ENCODE results near the gene ANKH.

ANKH gene

DNA sequence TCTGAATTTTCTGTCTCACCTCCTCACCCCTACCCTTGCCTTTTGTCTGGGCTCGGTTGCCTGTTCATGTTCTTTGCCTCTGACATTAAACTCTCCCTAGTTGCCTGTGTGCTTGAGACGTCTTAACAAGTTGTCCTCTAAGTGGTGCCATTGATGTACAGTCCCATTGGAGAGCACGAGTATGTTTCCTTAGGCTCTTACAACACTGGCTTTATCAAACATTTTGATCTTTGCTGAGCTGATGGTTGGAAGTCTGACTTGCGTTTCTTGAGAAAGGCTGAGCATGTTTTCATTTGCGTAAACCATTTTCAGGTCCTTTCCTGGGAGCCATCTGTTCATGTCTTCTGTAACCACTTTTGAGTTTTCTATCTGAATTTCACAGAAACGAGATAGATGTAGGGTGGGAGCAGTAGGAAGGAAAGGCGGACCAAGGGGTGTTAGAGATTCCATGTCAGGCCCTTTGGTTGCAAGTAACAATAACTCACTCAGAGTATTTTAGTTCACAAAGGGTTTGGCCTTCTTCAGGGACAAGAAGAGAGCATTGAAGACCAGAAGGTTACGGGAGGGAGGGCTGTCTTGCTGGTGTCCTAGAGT lies 171.7 kb downstream of the ANKH start:
- FAIRE-seq, result no peak

DNA sequence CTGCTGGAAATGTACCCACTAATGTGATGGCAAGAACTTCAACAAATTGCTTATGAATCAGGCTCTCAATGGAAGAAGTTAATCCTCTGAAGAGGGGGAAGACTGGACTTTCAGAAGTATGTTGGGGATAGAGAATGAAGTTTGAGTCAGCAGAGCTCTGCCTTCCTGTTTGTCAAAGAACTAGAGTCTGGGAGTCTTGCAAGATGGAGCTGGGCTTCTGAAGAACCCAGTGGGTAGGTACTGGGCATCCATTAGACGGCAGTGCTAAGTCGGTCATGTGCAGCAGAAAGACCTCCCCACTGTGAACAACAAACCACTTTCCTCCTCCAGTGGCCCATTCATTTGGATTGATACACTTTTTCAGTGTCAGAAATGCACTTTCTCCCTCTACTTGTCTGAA lies 172.4 kb downstream of the ANKH start:
- DNase-seq (ENCODE audit: insufficient read length, low spot score) (no peak), FAIRE-seq (no peak)

More for the DNA sequence above, 171.7 kb downstream of the ANKH start:
- no peak for DNase-seq (ENCODE audit: insufficient read length, low spot score)

DNA sequence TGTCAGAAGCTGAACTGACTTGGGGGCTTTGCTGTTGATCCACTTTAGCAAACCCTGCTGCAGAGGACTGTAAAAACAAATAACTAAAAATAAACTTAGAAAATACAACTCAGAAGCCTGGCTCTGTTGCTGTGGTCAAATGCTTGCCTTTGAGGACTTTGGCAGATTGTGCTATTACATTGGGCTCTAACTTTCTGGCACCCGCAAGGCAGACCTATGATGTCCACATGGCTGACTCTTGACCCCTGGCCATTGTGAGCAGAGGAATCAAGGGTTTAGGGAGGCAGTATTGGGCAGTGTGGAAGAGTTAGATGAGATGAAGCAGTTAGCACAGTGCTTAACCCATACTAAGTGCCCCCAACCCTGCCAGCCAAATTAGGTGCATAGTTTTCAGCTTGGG lies 173.1 kb downstream of the ANKH start:
- DNase-seq (ENCODE audit: insufficient read length, low spot score) (no peak), FAIRE-seq (no peak)

DNA sequence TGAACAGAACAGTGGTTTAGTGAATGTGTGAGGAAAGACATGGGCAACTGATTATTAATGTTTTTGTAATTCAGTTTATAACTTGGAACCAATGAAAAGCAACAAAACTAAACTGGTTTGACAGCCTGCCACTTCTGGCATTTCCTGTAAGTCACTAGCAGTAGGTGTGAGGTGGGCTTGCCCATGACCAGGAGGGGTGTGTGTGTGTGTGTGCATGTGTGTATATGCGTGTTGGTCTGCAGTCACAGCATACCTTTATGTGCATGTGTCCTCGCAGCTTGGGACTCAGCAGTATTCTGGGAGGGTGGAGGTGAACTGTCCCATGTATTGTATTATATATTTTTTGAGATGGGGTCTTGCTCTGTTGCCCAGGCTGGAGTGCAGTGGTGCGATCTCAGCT lies 174.7 kb downstream of the ANKH start:
- DNase-seq (ENCODE audit: insufficient read length, low spot score) (no peak), FAIRE-seq (no peak)

DNA sequence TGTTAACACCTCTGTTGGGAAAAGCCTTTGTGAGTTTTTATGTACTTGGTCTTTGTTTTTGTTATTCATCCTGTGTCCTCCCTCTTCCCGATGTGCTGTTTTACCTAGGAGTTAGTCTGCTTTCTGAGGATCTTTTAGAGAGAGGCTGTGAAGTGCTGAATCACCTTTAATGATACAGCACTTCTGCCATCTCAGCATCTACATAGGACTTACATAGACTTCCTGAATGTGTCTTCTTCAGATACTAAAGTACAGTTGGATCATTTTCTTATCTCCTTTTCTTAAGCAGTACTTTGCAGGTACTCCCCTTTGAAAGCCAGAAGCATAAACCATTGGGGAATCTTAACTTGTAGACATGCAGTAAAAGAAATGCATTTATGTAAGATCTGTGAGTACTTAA lies 175.5 kb downstream of the ANKH start:
- FAIRE-seq (no peak), DNase-seq (ENCODE audit: insufficient read length, low spot score) (no peak)

DNA sequence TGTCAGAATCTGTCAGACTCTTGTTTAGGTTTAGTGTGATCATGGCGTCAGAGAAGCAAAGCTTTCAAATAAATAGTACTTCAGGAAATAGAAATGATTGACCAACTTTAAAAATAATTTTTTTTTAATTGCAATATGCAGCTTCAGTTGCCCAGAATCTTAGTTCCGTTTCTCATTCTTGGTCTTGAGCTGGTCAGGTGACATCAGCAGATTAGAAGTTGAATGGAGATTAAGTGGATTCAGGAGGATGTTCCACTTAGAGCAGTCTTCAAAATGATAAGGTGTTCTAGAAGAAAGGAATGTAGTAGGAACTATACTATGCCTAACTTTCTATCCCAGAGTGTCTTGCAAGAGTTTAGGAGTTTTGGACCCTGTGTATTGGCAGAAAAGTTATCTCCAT lies 176.4 kb downstream of the ANKH start:
- DNase-seq (ENCODE audit: insufficient read length, low spot score), result no peak
- no peak for FAIRE-seq

DNA sequence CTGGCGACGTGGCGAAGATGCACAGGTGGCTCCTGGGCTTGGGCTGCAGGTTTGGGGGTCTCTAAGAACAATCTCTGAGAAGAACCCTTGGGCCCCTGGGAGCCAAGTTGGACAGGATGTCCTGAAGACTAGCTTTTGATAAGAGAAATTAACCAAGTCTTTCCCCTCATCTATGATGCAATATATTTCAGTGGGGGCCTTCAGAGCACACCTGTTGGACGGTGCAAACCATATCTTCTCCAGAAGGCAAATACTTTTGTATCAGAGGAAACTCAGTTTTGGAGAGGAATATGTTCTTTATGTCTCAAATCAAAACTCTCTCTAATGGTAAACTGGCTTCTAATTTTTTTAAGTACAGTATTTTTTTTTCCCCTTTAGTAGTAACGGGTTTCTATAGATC lies 178.5 kb downstream of the ANKH start:
- FAIRE-seq (no peak), DNase-seq (ENCODE audit: insufficient read length, low spot score) (no peak)

DNA sequence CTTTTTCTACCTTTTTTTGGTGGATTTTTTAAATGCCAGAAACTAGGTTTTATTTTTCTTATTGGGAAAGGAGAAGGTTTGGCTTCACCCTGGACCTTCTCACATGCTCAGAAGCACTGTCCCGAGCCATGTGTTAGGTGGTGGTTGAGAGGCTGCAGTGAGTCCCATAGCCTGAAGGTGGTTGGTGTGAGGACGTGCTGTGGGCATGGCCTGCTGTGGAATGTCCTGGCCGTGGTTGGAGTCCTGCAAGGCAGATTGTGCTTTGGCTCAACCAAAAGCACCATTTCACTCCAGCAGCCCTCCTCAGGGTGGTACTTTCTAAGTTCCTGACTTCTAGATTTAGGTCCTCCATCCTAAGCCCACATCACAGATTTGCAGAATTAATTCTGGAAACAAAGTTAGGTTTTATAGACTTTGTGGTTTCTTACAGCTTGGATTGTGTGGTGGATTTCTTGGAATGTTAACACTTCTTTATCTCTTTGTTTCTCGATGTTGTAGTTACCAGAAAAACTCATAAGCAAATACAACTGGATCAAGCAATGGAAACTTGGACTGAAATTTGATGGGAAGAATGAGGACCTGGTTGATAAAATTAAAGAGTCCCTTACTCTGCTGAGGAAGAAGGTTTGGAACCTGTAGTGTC lies 184.4 kb downstream of the ANKH start:
- DNase-seq (ENCODE audit: insufficient read length, low spot score) (no peak), FAIRE-seq (no peak)

DNA sequence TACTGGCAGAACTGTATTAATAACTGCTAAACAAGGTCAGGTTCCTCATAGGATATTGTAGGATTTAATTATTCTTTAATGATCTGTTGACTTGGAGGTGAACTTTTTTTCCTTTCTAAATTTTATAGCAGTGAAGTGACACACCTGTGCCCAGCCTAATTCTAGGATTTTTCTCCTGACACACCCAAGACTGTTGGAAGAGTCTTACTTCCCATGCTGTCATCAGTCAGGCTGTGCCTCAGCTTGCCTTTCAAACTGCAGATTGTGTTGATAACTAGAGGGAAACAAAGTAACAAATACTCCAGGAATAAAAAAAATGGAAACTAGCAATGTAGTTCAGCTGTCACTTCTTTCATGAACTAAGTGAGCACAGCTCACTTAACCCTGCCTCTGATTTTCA lies 185.1 kb downstream of the ANKH start:
- no peak for DNase-seq (ENCODE audit: insufficient read length, low spot score)
- no peak for FAIRE-seq

DNA sequence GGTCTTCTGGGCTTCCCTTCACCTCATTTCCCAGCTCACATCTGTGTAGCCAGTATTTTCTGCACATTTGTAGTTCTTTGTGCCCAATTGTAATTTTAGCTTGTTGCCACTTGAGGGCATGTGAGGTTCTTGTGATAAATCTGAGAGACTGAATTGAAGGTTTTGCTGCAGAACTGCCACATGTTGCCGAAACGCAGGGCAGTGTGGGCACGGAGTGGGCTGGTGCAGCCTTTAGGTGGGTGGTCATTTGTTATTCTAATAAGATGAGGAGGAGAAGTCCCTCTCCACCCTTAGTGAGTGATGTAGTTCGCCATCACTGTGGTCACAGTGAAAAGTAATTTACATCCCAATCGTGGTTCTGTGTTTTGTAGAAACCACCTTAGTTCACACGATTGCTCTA lies 185.8 kb downstream of the ANKH start:
- DNase-seq (ENCODE audit: insufficient read length, low spot score) (peak; percentile 28), FAIRE-seq (peak; percentile 95)

DNA sequence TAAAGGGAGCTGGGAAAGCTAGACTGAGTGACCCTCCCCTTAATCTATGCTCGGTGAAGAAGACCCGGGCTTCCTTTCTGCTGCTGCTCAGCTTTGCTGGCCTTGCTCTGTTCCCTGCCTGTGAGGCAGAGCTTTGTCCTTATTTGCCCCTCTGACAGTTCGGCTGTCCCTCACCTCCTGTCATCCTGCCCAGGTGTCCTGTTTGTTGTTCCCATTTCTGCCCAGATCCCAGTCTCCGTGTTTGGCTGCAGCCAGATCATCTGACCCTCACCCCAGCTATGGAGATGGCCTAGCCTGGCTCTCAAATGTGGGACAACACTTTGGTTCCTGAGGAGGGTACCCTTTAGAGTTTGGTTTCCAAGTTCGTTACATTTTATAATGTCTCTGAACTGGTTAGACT lies 186.8 kb downstream of the ANKH start:
- DNase-seq (ENCODE audit: insufficient read length, low spot score) (no peak), FAIRE-seq (no peak)

DNA sequence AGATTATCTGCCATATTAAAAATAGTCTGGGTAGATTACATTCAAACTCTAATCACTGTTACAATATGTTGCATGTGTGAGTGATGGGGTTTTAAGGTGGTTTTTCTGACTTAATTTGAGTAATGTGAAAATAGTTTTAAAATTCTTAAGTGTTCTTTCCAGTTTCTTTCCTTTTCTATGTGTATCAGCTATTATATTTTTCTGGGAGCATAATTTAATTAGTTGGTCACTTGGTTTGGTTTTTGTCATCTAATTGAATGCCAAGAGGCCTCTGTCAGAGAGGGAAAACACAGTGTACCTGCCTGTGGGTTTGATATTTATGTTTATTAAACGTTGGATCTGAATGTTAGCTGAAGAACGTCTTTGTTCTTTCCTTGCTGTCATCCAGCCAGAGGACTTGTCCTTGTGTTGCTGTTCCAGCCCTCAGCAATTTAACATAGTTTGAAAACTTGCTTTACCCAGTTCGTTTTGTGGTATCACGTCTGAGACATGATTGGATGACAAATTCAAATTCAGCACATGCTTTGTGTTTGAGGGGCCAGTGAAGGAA lies 187.6 kb downstream of the ANKH start:
- FAIRE-seq, result no peak
- no peak for DNase-seq (ENCODE audit: insufficient read length, low spot score)

DNA sequence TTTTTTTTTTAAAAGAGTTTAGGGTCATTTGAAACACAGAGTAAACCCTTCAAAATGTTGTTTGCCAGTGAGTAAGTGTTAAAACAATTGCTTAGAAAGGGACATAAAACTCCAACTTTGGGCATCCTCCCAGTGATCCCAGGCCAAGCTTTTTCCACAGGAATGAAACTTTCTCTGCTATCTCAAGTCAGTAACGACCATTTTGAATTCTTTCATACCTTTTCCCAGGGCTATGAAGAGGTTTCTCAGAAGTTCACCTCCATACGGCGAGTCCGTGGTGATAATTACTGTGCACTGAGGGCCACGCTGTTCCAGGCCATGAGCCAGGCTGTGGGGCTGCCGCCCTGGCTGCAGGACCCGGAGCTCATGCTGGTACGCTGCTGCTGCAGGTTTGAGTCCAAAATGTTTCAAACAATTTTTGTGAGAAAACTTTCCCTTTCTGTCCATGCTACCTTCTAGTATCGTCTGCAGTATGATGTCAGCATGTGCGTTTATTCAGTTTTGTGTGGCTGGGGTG lies 190.3 kb downstream of the ANKH start:
- FAIRE-seq (no peak), DNase-seq (ENCODE audit: insufficient read length, low spot score) (no peak)

DNA sequence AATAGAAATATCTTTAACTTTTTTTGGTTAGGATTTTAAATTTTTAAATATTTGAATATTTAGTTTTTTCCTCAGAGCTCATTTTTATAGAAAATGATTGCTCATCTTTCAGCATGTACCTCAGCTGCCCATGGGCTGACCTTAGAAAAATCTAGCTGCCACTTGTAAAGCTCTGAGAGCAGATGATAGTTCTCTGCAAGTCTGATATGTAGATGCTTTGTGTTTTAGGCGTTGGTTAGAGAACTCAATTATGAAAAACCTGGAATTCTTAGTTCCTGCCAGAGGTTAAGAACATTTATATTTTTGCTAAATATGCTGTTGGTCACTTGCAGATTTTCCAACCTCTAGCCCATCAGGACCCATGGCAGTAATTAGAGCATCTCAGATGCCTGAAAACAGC lies 192.0 kb downstream of the ANKH start:
- DNase-seq (ENCODE audit: insufficient read length, low spot score) (no peak), FAIRE-seq (no peak)

DNA sequence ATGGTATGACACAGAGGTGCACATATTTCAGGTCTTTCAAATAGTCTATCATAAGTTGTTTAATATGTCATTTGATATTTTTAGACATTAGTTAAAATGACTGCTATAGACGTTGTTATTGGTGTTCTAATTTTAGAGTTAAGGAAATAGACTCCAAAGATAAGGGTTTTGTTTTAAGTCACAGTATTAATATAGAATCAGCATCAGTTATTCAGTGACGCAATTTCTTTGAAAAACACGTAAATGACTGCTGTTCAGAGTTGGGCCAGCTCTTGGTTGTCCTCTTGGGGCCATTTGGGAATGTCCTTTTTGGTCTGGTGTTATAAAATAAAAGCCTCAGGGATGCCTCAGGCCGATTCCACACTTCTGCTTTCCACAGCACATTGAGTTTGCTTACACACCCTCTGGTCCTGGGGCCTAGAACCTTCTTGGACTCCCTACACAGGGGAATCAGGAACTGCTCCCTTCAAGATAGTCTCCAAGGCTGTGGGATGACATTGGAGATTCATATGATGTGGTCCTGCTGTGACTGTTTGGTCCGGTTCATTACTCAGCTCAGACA lies 192.7 kb downstream of the ANKH start:
- peak; percentile 11 for FAIRE-seq

DNA sequence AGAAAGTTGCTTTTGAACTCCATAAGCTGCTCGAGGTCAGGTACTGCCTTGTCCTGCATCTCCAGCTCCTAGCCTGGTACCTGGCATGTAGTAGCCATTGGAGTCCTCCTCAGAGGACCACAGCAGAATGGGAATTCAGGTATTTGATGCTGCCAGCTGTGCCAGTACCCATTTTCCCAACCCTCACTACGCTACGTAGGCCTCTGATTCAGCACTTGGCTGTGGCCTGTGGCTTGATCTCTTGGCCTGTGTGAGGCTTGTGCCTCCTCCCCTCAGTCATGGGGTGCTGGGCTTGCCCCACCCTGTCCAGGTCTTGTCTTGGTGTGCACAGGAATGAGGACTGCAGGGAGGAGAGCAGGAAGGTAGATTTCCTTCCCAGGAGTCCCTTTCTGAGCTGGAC lies 195.3 kb downstream of the ANKH start:
- DNase-seq (ENCODE audit: insufficient read length, low spot score) (no peak), FAIRE-seq (no peak)

More for the DNA sequence above, 192.7 kb downstream of the ANKH start:
- no peak for DNase-seq (ENCODE audit: insufficient read length, low spot score)

DNA sequence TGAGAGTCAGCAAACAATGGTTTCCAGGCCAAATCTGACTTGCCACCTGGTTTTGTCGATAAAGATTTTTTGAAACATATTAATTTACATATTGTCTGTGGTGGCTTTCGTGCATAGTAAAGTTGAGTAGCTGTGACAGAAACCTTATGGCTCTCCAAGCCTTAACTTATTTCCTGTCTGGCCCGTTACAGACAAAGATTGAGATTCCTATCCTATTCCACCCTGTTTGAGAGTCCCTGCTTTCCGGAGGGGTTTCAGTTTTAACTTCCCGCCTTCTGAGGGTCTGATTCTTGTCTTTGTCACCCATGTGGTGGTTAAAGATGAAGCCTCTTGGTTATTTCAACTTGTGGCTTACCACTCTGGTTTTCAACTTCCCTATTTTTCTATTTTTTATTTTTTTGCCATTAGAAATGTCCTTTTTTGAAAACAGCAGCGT lies 195.7 kb downstream of the ANKH start:
- DNase-seq (ENCODE audit: insufficient read length, low spot score), result no peak
- FAIRE-seq, result peak; percentile 83

DNA sequence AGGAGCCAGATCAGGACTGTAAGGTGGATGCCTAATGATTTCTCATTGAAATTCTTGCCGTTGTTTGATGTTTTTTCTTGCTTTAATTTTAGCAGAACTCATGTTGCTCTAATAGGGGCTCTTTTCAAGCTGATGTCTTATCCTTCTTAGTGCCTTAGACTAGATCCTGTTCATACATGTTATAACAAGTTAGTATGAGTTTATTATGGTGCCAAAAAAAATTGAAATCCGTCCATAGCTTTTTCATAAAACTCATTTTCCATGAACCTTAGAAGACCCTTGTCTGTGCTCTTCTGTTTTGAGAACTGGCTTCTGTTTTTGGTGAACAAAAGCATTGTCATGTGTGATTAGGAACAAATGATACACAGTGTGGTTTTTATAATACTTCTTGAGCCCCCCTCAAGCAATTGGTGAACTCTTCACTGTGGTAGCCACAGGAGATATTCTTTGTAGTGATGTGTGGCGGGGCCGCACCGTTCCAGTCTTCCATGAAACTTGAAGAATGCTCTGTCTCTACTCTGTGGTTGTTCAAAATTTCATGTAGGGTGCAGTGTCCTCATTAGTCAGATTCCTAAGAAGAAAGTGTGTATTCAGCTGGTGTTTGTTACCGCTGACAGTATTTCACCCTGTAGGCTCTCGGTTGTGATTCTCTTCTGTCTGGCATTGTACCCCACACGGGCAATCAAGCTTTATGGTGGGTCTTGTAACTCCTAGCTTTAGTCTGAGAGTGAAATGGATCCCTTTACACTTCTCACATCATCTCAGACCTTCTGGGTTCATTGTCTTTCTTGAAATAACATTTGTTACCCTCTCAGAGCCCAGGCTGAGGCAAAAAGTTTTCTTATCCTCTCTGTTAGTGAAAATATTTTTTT lies 196.4 kb downstream of the ANKH start:
- FAIRE-seq, result no peak
- no peak for DNase-seq (ENCODE audit: insufficient read length, low spot score)

DNA sequence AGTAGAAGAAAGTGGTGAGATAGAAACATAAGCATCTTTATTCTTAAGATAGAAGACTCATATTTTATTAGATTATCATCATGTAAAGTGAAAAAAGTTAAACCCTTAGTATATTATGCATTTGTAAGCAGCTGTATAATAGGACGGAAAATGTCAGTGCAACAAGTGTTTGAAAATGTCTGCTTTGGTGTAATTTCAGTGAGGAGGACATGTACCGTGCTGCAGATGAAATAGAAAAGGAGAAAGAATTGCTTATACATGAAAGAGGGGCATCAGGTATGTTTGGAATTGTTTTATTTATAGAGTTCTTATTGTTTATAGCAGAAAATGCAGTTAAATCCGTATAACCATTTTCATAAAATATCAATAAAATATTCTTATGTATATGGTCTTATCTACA lies 198.1 kb downstream of the ANKH start:
- DNase-seq (ENCODE audit: insufficient read length, low spot score) (no peak), FAIRE-seq (no peak)

DNA sequence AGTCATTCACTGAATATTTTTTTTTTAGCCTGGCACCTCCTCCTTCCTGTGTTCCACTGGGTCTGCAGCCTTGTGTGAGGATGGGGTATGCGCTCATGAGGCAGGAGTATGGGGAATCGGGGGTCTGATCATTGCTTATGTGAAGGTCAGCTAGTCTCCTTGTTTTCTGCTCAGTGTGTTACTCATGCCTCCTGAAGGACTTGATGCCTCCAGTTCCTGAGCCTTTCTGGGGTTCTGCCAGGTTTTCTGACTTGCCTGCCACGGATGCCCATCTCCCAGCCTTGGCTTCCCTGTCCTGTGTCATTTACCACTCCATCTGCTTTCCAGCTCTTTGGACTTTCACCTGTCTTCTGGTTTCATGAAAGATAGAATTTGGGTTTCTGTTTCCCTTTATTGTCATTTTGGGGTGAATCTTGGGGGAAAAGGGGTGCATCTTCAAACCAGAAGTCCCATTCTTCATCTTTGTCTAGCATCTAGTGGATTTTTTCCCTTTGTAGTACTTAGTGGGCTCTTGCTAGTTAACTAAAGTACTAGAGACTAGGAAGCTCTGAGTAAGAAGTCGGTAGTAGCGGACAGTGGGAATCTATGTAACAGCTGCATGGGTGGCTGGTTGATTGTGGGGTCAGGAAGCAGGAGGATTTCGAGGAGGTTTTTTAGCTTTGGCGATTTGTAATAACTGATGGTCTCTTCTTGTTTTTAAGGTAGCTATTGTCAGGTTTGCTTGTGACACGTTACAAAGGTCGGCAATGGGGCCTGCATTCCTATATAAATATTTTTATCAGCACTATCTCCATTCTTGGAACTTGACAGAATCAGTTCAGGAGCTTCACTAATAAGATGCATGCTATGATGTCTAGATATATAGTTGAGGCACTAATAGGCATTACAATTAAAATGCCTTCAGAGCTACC lies 198.8 kb downstream of the ANKH start:
- FAIRE-seq, result no peak
- no peak for DNase-seq (ENCODE audit: insufficient read length, low spot score)

Measured in GM19239 (cell line).